ENCODE measurements around the gene INS.

The INS gene

DNA sequence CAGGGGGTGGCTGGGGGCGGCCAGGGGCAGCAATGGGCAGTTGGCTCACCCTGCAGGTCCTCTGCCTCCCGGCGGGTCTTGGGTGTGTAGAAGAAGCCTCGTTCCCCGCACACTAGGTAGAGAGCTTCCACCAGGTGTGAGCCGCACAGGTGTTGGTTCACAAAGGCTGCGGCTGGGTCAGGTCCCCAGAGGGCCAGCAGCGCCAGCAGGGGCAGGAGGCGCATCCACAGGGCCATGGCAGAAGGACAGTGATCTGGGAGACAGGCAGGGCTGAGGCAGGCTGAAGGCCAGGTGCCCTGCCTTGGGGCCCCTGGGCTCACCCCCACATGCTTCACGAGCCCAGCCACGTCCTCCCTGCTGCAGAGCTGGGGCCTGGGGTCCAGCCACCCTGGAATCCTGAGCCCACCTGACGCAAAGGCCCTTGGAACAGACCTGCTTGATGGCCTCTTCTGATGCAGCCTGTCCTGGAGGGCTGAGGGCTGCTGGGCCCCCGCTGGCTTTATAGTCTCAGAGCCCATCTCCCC lies at the start of gene INS:
Gene INS (minus strand): TSS at position 474 of the 524 bp plus-strand sequence. CDS start 238 bp downstream, at position 236.
- TF ChIP-seq CTCF (IDR thresholded peaks at IDR 0.05; ENCODE audit: low read depth, low read length, poor library complexity, severe bottlenecking), result no peak
- no peak for TF ChIP-seq EZH2phosphoT487 (IDR thresholded peaks at IDR 0.05; ENCODE audit: borderline replicate concordance, low read length)
- no peaks in the 10 kb centered on the region for H3K9me3 ChIP-seq (ENCODE audit: control insufficient read depth, insufficient read depth, low read length)
- no peaks in the 10 kb centered on the region for H3K36me3 ChIP-seq (ENCODE audit: control insufficient read depth, low read length)
- H3K27ac ChIP-seq (ENCODE audit: low read depth, low read length), result no peak within 1 kb of the TSS
- H3K27me3 ChIP-seq (ENCODE audit: control insufficient read depth, low read length), result no peaks in the 10 kb centered on the region
- no peaks in the 10 kb centered on the region for H3F3A ChIP-seq (ENCODE audit: control insufficient read depth, insufficient read depth)
- H3K4me1 ChIP-seq (ENCODE audit: control insufficient read depth, low read length), result no peaks in the 10 kb centered on the region
- H3K9me2 ChIP-seq (replicated peaks; ENCODE audit: control insufficient read depth, low read length), result no peaks in the 10 kb centered on the region
- no peaks in the 10 kb centered on the region for H4K20me1 ChIP-seq (ENCODE audit: control insufficient read depth, insufficient read depth, low read depth, low read length)
- H3K4me3 ChIP-seq (ENCODE audit: low read length), result no peak within 1 kb of the TSS
- H3K4me2 ChIP-seq (ENCODE audit: low read length), result no peak within 1 kb of the TSS
- no peaks in the 10 kb centered on the region for H3K79me2 ChIP-seq (ENCODE audit: control insufficient read depth, low read length)

DNA sequence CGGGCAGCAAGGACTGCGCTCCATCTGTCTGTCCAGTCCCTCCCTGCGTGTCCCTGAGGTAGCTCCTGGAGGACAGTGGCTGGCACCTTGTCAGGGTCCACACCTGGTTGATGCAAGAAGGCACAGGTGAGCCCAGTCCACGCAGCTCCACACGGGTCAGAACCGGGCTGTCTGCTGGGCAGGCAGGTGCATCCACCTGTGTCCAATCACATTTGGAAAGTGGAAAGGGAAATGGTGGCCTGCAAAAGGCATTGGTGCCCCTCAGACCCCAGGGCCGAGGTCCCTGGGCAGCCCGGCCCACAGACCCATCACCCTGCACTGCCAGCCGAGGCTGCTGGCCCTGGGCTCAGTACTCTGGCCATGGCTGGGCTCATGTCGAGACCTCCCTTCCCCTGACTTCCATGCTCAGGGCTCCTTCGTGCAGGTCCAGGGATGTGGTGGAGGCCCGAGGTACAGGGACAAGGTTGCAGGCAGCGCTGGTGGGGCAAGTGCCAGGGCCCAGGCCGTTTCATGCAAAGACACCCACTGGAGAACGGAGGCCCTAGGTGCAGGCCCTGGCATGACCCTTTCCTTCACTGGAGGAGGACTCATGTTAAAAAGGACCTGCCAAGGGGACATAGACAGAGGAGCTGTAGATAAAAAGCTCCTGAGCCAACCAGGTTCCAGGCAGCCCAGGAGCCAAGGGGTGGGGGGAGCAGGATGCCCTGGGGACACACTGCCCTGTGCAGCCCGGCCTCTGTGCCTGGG lies 49.5 kb upstream of the INS start:
- H3K27ac ChIP-seq (ENCODE audit: low read depth, low read length), result no peak overlapping the region
- H3K27me3 ChIP-seq (ENCODE audit: control insufficient read depth, low read length), result no peaks in the 10 kb centered on the region
- no peaks in the 10 kb centered on the region for H3K79me2 ChIP-seq (ENCODE audit: control insufficient read depth, low read length)
- H3F3A ChIP-seq (ENCODE audit: control insufficient read depth, insufficient read depth), result no peaks in the 10 kb centered on the region
- TF ChIP-seq CTCF (IDR thresholded peaks at IDR 0.05; ENCODE audit: low read depth, low read length, poor library complexity, severe bottlenecking) (no peak), EZH2phosphoT487 (IDR thresholded peaks at IDR 0.05; ENCODE audit: borderline replicate concordance, low read length) (no peak)
- no peaks in the 10 kb centered on the region for H4K20me1 ChIP-seq (ENCODE audit: control insufficient read depth, insufficient read depth, low read depth, low read length)
- H3K9me2 ChIP-seq (replicated peaks; ENCODE audit: control insufficient read depth, low read length), result no peaks in the 10 kb centered on the region
- H3K4me2 ChIP-seq (ENCODE audit: low read length), result no peak overlapping the region
- H3K36me3 ChIP-seq (ENCODE audit: control insufficient read depth, low read length), result no peaks in the 10 kb centered on the region
- H3K4me1 ChIP-seq (ENCODE audit: control insufficient read depth, low read length), result no peaks in the 10 kb centered on the region
- H3K4me3 ChIP-seq (ENCODE audit: low read length), result no peak overlapping the region
- H3K9me3 ChIP-seq (ENCODE audit: control insufficient read depth, insufficient read depth, low read length), result no peaks in the 10 kb centered on the region

GRCh38 chr11:2209900-2210321 lies 48.9 kb upstream of the INS start:
- TF ChIP-seq EZH2phosphoT487 (IDR thresholded peaks at IDR 0.05; ENCODE audit: borderline replicate concordance, low read length) (no peak), CTCF (IDR thresholded peaks at IDR 0.05; ENCODE audit: low read depth, low read length, poor library complexity, severe bottlenecking) (no peak)
- Histone ChIP-seq H3K4me2 (ENCODE audit: low read length) (no peak overlapping the region), H3K36me3 (ENCODE audit: control insufficient read depth, low read length) (no peaks in the 10 kb centered on the region), H3K79me2 (ENCODE audit: control insufficient read depth, low read length) (no peaks in the 10 kb centered on the region), H3K9me3 (ENCODE audit: control insufficient read depth, insufficient read depth, low read length) (no peaks in the 10 kb centered on the region), H3F3A (ENCODE audit: control insufficient read depth, insufficient read depth) (no peaks in the 10 kb centered on the region), H3K9me2 (replicated peaks; ENCODE audit: control insufficient read depth, low read length) (no peaks in the 10 kb centered on the region), H3K4me1 (ENCODE audit: control insufficient read depth, low read length) (no peaks in the 10 kb centered on the region), H4K20me1 (ENCODE audit: control insufficient read depth, insufficient read depth, low read depth, low read length) (no peaks in the 10 kb centered on the region), H3K4me3 (ENCODE audit: low read length) (no peak overlapping the region), H3K27me3 (ENCODE audit: control insufficient read depth, low read length) (no peaks in the 10 kb centered on the region), H3K27ac (ENCODE audit: low read depth, low read length) (no peak overlapping the region)
